Activated CD8-positive, alpha-beta memory T cell treated with anti-CD3 and anti-CD28 coated beads, Interleukin-2, amount 50 U/mL, for 1 hour (primary cell): Measurements from ENCODE around the gene KRTAP1-5.
"Not testable (repeated sequence)": the region's sequence is repeated elsewhere in the genome, so short reads cannot be mapped to it uniquely, and the experiment has no call there.

ENCODE experiments used
- DNase-seq: peaks from one replicate; pipeline ENCODE4 v3.0.0-alpha.2; 2020; ENCODE audit errors: extremely low read depth

KRTAP1-5 gene

DNA sequence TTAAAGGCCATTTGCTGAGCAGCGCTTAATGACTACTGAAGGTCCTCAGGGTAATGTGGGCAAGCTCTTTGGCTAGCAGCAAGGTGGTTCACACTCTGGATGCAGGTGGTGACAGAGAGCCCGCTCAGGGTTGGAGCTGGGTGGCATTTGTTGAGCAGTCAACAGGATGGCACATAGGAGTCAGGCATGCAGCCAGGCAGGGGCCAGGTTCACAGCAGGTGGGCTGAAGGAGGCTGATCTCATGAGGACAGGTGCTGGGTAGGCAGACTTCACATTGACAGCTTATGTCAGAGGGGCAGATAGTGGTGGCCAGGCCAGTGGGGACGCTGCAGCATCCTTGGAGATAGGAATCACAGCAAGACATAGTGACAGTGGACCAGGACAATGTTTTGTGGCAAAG is 22.6 kb downstream of the KRTAP1-5 start:
- DNase-seq = no peak

DNA sequence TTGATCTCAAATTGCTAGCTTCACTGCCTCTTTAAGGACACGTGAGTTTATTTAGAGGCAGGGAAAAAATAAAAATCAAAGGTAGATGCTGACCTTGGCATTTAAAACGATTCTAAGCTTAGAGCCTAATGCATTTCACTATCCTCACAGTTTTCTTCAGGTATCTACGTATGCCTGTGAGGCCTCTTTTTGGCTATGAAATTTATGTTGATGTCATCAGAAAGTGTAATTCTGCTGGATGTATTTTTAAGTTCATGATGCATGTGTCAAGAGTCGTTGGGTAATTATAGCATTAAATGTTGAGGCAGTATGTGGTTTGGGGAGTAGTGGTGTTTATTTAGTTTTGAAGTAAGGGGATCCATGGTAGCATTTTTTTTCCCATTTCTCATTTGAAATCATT is 23.1 kb downstream of the KRTAP1-5 start:
- DNase-seq = no peak

DNA sequence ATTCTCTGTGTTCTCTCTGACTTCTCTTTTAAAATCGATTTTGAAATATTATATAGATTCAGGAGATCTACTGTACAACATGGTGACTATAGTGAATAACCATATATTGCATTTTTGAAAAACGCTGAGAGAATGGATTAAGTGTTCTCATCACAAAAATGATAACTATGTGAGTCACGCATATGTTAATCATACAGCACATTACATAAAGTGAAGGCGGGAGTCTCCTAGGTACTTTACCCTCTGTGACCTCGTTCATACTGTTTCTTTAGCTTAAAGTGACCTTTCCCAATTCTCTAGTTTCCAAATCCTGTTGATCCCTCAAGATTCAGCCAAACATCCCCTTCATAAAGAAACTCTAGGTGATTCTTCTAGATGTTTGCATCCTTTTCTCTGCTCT is 24.2 kb downstream of the KRTAP1-5 start:
- no peak for DNase-seq

DNA sequence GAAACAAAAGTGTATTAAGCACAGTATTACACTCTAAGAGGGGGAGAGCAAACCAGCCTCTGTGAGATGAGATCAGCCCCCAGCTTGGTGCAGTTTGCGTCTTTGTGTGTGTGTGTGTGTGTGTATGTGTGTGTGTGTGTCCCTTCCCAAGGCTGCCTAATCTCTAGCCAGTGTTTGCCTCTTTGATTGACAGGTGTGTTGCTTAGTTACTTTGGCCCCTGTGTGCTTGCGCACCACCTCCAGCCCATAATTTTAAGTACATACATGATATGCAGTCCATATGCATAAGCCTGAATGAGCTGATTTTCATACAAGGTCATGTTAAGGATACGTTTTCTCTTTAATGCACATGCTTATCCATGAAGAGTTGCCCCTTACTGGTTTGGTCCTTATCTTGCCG is 25.2 kb downstream of the KRTAP1-5 start:
- DNase-seq = no peak

DNA sequence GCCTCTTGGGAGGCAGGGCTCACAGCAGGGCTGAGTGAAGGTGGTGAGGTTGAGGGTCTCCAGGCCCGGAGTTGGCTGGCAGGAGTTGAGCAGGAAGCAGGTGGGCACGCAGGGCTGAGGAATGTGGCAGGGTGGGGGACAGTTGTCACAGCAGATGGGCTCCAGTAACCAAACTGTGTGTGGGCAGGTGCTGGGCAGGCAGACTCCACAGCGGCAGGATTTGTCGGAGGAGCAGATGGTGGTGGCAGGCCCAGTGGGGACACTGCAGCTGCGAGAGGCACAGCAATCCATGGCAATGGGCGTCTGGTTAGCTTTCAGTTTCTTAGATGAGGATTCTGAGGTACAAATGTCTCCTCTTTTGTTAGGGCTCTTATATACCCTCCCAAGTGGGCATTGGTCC is 27.4 kb downstream of the KRTAP1-5 start, which contains the start of gene KRTAP3-2:
Gene KRTAP3-2, minus strand, starts transcription at position 344 of the 400 bp plus-strand sequence. Its CDS starts 53 bp downstream, at position 291.
- DNase-seq = not testable (repeated sequence)

DNA sequence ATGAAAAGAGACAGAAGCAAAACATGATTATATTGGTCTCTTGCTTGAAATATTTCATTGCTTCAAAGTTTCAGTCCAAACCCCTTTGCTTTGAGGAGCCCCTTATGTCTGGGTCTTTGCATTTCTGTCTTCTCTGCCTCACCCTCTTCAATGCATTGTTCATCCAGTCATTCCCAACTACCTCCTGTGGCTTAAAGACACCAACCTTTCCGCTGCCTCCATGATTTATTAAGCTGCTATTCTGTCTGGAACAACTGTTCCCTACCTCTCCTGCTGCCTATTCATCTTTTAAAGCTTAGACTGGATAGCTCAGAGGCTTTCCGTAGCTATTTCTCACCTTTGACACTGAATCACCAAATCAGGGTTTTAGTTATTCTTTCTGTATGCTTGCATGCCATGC is 29.6 kb downstream of the KRTAP1-5 start:
- no peak for DNase-seq

DNA sequence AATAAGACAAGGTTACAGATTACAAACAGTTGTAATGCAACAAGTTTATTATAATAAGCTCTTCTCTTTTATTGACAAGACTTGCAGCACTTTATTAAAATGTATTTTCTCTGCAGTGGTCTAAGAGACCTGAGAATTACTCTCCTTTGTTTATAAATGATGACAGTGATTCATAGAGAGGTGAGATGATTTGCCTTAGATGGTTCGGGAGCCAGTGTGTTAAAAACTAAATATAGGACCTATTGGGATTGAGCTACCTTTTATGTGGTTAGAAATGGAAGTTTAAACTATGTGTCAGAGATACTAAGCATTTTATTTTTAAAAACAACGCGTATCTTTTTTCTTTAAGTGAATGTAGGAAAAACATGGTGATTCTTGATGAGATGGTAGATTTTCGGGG is 30.2 kb downstream of the KRTAP1-5 start:
- no peak for DNase-seq

DNA sequence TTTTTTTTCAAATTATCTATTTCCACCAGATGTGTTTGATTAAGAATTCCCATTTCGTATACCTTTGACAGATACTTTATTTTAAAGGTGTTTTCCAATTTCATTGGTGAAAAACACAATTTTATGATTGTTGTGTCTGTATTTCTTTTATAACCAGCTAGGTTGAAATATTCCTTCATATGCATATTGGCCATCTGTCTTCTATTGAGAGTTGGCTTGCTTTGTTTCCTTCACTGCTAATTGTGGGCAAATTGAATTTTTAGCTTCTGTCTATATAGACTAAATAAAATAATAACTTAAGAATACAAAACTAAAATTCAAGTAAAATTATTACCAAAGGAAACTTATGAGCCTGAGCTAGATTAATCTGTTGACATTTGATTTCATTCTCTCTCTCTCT is 31.9 kb downstream of the KRTAP1-5 start:
- no peak for DNase-seq

DNA sequence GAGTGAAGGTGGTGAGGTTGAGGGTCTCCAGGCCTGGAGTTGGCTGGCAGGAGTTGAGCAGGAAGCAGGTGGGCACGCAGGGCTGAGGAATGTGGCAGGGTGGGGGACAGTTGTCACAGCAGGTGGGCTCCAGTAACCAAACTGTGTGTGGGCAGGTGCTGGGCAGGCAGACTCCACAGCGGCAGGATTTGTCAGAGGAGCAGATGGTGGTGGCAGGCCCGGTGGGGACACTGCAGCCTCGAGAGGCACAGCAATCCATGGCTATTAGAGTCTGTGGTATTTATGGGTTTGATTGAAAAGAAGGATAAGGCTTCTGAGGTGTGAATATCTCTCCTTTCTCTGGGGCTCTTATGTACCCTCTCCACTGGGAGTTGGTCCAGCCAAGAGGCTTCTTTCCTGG is 33.2 kb downstream of the KRTAP1-5 start, which contains the start of gene KRTAP3-3:
Gene KRTAP3-3, minus strand, starts transcription at position 326 of the 400 bp plus-strand sequence. Its CDS starts 67 bp downstream, at position 259.
- no peak for DNase-seq

DNA sequence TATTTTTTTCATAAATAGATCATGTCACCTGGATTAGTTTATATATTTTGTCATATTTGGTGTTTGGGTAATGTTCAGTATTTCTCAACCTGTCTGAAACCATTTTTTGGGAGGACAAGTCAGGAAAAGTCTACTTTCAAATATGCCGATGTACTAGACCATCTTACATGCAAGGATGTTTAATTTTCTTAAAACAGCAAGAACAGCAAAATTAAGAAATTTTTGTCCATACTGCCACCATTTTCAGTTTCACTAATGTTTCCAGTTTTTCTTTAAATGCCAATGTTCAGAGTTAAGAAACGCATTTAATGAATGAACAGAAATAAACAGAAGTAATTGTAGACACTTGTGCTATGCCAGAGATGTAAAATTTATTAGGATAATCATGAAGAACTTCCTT is 33.9 kb downstream of the KRTAP1-5 start:
- no peak for DNase-seq

DNA sequence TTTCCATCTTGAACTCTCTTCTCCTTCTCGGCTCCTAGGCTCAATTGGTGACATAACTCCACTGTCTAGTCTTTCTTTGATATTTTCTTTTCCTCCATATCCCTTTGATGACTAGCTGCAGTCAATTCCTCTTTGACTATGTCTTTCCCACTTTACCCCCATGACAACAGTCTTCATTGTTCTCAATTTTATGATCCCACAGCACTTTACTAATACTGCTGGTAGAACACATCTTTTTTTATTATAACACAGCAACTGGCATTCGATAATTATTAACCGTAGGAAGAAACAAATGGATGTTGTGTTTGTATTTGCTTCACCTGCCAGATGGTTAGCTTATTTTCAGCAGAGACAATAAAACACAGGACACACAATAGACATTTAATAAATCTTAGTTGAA is 34.3 kb downstream of the KRTAP1-5 start:
- DNase-seq = no peak

DNA sequence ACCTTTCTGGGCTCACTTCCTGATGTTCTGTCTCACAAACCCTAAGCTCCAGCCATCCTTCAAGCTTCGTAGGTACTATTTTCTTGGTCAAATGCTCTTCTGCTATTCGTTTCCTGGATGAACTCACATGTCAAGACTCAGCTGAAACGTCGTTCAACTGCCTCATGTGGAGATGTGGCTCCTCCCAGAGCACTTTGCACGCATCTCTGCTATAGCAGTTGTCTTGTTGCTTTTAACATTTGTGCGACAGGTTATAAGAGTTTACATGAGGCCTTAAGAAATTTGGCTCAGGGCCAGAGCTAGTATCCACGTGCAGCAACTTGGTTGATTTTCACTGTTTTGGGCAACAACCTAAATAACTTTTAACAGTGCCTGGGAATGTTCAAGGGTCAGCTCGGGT is 40.1 kb downstream of the KRTAP1-5 start:
- DNase-seq = no peak

DNA sequence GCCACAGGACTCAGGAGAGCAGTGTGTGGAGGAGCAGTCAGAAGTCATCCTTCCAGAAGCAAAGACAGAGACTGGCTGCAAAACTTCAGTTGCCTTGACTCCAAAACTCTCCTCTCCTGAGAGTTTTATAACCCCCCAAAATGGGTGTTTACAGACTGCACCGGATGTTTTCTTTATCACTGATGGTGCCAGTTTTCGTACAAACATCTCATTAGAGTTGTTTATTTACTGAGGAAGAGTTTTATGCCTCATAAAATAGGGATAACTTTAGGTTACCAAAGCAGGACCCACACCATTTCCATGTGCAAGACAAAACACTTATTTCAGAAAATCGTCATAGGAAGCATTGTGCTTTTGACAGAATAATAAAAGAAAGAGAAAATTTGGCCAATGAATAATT is 42.8 kb downstream of the KRTAP1-5 start, which contains the start of gene KRT40:
Gene KRT40, minus strand, starts transcription at position 101 of the 400 bp plus-strand sequence. Its CDS starts 53 bp downstream, at position 48.
- no peak for DNase-seq

DNA sequence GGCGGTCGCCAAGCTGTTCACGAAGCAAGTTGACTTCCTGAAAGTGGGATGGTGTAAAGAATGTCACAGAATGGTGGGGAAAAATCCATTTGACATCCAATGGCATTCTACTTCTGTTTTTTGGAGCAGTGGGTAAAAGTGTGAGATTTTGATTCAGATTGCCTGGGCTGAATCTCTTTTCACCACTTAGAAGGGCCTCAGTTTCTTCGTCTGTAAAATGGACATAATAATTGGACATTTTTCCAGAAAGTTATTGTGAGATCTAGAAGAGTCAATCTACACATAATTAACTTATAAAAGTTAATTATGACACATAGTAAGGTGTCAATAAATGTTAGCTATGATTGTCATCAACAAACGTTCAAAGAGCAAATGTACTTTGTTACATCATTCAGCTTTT is 45.9 kb downstream of the KRTAP1-5 start:
- DNase-seq = no peak

DNA sequence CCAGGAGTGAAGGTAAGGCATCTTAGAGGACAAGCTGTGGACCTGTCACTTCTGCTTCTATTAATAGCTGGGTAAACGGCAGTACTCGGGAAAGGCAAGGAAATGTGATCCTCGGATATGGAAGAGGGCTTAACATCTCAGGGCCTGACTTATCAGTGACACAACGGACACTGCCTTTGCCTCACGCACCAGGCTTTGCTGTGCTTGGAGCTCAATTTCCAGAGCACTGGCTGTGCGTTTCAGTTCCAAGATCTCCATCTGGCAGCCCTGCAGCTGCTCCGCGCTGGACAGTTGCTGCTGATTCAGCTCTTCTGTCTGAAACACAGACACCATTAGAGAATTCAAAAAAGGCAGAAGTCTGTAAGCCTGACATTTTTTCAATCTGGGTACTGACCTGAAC is 46.4 kb downstream of the KRTAP1-5 start:
- no peak for DNase-seq

DNA sequence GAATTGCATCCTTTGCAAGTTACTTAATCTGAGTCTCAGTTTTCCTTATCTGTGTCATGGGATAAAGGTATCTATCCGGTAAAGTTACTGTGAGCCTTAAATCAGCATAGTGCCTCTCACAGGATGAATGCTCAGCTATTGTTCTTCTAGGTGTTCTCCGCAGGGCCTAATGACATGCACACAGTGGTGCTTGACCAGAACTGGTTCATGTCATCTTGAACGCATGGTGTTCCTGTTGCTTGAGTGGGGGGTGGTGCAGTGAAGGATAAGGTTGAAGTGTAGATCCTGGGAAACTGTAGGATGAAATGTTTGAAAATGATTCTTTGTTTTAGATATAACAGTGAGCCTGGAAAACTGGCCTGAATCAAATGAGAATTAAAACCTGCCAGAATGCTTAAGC is 46.9 kb downstream of the KRTAP1-5 start:
- no peak for DNase-seq

DNA sequence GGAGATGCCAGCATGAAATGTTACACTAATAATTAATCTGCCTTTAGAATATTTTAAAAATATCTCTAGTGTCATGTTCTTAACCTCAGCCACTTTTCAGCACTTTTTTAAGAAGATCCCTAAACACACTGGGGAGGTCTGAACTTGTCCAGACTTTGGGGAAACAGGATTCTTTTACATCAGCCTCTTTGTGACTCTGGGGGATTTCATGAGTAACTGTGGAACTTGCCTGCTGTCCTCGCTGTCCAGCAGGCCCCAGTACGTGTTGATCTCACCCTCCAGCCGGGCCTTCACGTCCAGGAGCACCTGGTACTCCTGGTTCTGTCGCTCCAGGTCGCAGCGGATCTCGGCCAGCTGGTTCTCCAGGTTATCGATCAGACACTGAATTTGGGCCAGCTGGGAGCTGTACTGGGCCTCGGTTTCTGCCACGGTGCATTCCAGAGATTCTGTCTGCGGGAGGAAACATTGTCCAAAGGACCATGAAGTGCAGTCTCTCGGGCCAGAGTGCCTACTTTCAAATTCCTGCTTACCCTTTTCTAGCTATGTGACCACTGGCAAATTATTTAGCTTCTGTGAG is 48.3 kb downstream of the KRTAP1-5 start:
- DNase-seq = no peak
